ENCODE data around the gene E2F3. TPM values are rescaled to one million over a fixed set of nuclear protein-coding genes. Genes with fewer than 3 reads are reported as not detected.

The E2F3 gene
- total and polyA plus RNA-seq, 9 donors: 0.36 to 7.3 (median 2.7) TPM

- no peak for DNase-seq
- Histone ChIP-seq H3K4me1 (ENCODE audit: insufficient read depth) (no peaks in the 10 kb centered on the region), H3K9me3 (no peaks in the 10 kb centered on the region), H3K27me3 (no peaks in the 10 kb centered on the region), H3K27ac (no peak overlapping the region), H3K4me3 (no peak overlapping the region), H3K36me3 (no peaks in the 10 kb centered on the region)
- TF ChIP-seq, protein P1, sequence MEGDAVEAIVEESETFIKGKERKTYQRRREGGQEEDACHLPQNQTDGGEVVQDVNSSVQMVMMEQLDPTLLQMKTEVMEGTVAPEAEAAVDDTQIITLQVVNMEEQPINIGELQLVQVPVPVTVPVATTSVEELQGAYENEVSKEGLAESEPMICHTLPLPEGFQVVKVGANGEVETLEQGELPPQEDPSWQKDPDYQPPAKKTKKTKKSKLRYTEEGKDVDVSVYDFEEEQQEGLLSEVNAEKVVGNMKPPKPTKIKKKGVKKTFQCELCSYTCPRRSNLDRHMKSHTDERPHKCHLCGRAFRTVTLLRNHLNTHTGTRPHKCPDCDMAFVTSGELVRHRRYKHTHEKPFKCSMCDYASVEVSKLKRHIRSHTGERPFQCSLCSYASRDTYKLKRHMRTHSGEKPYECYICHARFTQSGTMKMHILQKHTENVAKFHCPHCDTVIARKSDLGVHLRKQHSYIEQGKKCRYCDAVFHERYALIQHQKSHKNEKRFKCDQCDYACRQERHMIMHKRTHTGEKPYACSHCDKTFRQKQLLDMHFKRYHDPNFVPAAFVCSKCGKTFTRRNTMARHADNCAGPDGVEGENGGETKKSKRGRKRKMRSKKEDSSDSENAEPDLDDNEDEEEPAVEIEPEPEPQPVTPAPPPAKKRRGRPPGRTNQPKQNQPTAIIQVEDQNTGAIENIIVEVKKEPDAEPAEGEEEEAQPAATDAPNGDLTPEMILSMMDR (IDR thresholded peaks at IDR 0.05): no peak
- no peak for TF ChIP-seq EP300 (IDR thresholded peaks at IDR 0.05)
- TF ChIP-seq POLR2A (IDR thresholded peaks at IDR 0.05): no peak
- WGBS, 3 donors: 40 to 47% (median 47%) methylated on average over 8 of the region's 8 CpGs
- intact Hi-C loops (cut with DNase I): no loop called here
Observed at GRCh38 chr6:20481281-20481680, 79.6 kb downstream of the E2F3 start.

DNA sequence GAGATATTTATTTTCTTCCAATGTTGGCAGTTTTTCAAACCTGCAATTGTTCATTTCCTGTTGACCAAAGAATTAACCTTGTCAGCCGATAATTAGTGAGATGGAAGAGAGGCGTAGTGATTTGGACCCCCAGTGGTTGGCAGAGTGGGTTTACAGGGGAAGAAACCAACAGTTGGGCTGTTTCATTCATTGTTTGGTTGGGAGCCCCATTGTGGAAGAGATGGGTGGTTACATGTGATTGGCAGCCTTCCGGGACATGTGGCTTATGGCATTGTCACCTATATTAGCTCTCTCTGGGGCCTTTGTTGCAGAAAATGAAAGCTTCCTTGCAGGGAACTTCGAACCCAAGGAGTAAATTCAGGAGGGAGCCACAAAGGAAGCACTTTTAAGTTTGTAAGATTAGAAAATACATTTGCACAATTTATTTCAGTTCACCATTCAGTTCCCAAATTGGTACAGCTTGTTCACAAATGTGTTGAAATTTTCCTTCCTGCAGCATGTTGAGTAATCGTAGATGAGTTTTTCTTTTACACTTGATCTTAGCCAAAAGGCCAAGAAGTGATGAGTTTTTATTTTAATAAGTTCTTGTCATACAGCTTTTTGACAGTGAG, 82.3 kb downstream of the E2F3 start:
- intact Hi-C loops (cut with DNase I): no loop called here
- 86 to 93% (median 90%) methylated on average over 5 of the region's 5 CpGs for WGBS, 3 donors
- TF ChIP-seq EP300 (IDR thresholded peaks at IDR 0.05): no peak
- TF ChIP-seq, protein P1 (IDR thresholded peaks at IDR 0.05): no peak
- TF ChIP-seq POLR2A (IDR thresholded peaks at IDR 0.05): no peak

GRCh38 chr6:20486641-20487040, 85.0 kb downstream of the E2F3 start:
- H3K9me3 ChIP-seq: no peaks in the 10 kb centered on the region
- TF ChIP-seq POLR2A (IDR thresholded peaks at IDR 0.05) (no peak), EP300 (IDR thresholded peaks at IDR 0.05) (no peak)
- TF ChIP-seq, protein P1 (IDR thresholded peaks at IDR 0.05): no peak
- H3K27me3 ChIP-seq: no peaks in the 10 kb centered on the region
- intact Hi-C loops (cut with DNase I): no loop called here
- no peak for DNase-seq
- H3K27ac ChIP-seq: no peak overlapping the region
- 97 to 98% (median 97%) methylated on average over 4 of the region's 4 CpGs for whole genome bisulfite sequencing, 3 donors
- H3K4me1 ChIP-seq (ENCODE audit: insufficient read depth): no peaks in the 10 kb centered on the region
- H3K4me3 ChIP-seq: no peak overlapping the region
- no peaks in the 10 kb centered on the region for H3K36me3 ChIP-seq

More for the DNA sequence above, 82.3 kb downstream of the E2F3 start:
- H3K27ac ChIP-seq: no peak overlapping the region
- H3K4me1 ChIP-seq (ENCODE audit: insufficient read depth): no peaks in the 10 kb centered on the region
- H3K27me3 ChIP-seq: no peaks in the 10 kb centered on the region
- H3K36me3 ChIP-seq: no peaks in the 10 kb centered on the region
- no peak for DNase-seq
- H3K9me3 ChIP-seq: no peaks in the 10 kb centered on the region
- H3K4me3 ChIP-seq: no peak overlapping the region

DNA sequence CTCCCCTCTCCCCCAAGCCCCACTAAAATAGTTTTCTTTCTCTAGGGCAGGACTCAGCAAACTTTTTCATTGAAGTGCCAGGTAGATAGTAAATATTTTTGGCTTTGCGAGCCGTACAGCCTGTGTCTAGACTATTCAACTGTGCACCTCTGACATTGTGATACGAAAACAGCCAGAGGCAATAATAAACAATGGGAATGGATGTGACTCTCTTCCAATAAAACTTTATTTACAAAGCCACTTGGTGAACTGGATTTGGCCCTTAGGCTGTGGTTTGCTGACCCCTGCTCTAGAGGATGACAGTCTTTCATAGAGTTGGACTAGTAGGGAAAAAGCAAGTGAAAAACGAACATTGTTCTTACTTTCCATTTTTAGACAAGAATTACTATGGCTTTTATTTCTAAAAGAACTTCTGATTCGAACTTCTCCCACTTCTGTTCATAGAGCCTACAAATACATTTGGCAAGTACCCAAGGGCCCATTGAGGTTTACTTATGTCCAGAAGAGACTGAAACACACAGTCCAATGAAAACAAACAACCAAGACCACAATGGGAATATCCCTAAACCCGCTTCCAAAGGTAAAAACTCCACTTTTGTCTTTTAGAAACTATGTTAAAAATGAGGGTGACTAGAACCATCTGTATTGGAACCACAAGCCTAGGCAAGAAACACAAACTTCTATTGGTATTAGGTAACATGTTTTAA, 86.1 kb downstream of the E2F3 start:
- H3K27me3 ChIP-seq: no peaks in the 10 kb centered on the region
- no peak for DNase-seq
- H3K9me3 ChIP-seq: no peaks in the 10 kb centered on the region
- H3K27ac ChIP-seq: no peak overlapping the region
- 88 to 93% (median 89%) methylated on average over 6 of the region's 6 CpGs for WGBS, 3 donors
- no peaks in the 10 kb centered on the region for H3K36me3 ChIP-seq
- TF ChIP-seq POLR2A (IDR thresholded peaks at IDR 0.05): no peak
- no peak overlapping the region for H3K4me3 ChIP-seq
- intact Hi-C loops (cut with DNase I): no loop called here
- no peaks in the 10 kb centered on the region for H3K4me1 ChIP-seq (ENCODE audit: insufficient read depth)

GRCh38 chr6:20490591-20490990, 88.9 kb downstream of the E2F3 start:
- Histone ChIP-seq H3K27ac (no peak overlapping the region), H3K27me3 (no peaks in the 10 kb centered on the region), H3K4me3 (no peak overlapping the region), H3K4me1 (ENCODE audit: insufficient read depth) (no peaks in the 10 kb centered on the region), H3K36me3 (no peaks in the 10 kb centered on the region), H3K9me3 (no peaks in the 10 kb centered on the region)
- no peak for DNase-seq
- intact Hi-C loops (cut with DNase I): no loop called here
- TF ChIP-seq EP300 (IDR thresholded peaks at IDR 0.05) (no peak), POLR2A (IDR thresholded peaks at IDR 0.05) (no peak)
- TF ChIP-seq, protein P1 (IDR thresholded peaks at IDR 0.05): no peak
- WGBS, 3 donors: 94 to 99% (median 96%) methylated on average over 6 of the region's 6 CpGs
